Measurements from ENCODE around the gene HNRNPA3.

HNRNPA3 gene

DNA sequence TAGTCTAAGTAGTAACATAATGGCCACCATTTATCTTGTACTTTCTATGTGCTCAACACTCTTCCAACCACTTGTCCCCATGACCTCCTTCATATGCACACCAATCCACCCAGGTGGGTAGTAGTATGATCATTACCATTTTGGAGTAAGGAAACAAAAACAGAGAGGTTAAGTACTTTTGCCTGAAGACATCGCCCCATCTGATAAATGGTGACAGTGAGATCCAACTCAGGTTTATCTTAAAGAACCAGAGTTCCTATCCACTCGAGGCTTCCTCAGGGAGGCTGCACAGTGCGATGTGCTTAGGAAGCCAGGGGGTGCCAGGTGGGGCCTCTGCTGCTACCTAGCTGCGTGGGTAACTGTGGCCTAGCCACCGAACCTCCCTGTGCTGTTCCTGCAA is 37.9 kb downstream of the HNRNPA3 start (continued):
- no peak for TF ChIP-seq KLF7 (tag by site-specific recombination; IDR thresholded peaks at IDR 0.05; ENCODE audit: borderline replicate concordance)
- no peak for TF ChIP-seq SP2 (tag by site-specific recombination; IDR thresholded peaks at IDR 0.05)
- TF ChIP-seq ZNF214 (tag by site-specific recombination; IDR thresholded peaks at IDR 0.05; ENCODE audit: borderline replicate concordance): no peak
- TF ChIP-seq SCRT1 (tag by site-specific recombination; IDR thresholded peaks at IDR 0.05; ENCODE audit: borderline replicate concordance): no peak
- no peak for TF ChIP-seq BCL11B (tag by site-specific recombination; IDR thresholded peaks at IDR 0.05; ENCODE audit: low read depth)
- no peak for TF ChIP-seq ZNF664 (tag by site-specific recombination; IDR thresholded peaks at IDR 0.05)
- TF ChIP-seq, protein P1, sequence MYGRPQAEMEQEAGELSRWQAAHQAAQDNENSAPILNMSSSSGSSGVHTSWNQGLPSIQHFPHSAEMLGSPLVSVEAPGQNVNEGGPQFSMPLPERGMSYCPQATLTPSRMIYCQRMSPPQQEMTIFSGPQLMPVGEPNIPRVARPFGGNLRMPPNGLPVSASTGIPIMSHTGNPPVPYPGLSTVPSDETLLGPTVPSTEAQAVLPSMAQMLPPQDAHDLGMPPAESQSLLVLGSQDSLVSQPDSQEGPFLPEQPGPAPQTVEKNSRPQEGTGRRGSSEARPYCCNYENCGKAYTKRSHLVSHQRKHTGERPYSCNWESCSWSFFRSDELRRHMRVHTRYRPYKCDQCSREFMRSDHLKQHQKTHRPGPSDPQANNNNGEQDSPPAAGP (tag by site-specific recombination; IDR thresholded peaks at IDR 0.05): no peak
- TF ChIP-seq, protein P2, sequence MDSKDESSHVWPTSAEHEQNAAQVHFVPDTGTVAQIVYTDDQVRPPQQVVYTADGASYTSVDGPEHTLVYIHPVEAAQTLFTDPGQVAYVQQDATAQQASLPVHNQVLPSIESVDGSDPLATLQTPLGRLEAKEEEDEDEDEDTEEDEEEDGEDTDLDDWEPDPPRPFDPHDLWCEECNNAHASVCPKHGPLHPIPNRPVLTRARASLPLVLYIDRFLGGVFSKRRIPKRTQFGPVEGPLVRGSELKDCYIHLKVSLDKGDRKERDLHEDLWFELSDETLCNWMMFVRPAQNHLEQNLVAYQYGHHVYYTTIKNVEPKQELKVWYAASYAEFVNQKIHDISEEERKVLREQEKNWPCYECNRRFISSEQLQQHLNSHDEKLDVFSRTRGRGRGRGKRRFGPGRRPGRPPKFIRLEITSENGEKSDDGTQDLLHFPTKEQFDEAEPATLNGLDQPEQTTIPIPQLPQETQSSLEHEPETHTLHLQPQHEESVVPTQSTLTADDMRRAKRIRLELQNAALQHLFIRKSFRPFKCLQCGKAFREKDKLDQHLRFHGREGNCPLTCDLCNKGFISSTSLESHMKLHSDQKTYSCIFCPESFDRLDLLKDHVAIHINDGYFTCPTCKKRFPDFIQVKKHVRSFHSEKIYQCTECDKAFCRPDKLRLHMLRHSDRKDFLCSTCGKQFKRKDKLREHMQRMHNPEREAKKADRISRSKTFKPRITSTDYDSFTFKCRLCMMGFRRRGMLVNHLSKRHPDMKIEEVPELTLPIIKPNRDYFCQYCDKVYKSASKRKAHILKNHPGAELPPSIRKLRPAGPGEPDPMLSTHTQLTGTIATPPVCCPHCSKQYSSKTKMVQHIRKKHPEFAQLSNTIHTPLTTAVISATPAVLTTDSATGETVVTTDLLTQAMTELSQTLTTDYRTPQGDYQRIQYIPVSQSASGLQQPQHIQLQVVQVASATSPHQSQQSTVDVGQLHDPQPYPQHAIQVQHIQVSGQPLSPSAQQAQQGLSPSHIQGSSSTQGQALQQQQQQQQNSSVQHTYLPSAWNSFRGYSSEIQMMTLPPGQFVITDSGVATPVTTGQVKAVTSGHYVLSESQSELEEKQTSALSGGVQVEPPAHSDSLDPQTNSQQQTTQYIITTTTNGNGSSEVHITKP (tag by site-specific recombination; IDR thresholded peaks at IDR 0.05): no peak
- TF ChIP-seq, protein P3, sequence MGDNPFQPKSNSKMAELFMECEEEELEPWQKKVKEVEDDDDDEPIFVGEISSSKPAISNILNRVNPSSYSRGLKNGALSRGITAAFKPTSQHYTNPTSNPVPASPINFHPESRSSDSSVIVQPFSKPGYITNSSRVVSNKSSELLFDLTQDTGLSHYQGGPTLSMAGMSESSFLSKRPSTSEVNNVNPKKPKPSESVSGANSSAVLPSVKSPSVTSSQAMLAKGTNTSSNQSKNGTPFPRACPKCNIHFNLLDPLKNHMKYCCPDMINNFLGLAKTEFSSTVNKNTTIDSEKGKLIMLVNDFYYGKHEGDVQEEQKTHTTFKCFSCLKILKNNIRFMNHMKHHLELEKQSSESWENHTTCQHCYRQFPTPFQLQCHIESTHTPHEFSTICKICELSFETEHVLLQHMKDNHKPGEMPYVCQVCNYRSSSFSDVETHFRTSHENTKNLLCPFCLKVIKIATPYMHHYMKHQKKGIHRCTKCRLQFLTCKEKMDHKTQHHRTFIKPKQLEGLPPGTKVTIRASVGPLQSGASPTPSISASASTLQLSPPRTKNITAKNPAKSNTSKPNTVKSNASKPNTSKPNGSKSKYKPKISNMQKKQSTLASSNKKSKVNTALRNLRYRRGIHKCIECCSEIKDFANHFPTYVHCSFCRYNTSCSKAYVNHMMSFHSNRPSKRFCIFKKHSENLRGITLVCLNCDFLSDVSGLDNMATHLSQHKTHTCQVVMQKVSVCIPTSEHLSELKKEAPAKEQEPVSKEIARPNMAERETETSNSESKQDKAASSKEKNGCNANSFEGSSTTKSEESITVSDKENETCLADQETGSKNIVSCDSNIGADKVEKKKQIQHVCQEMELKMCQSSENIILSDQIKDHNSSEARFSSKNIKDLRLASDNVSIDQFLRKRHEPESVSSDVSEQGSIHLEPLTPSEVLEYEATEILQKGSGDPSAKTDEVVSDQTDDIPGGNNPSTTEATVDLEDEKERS (tag by site-specific recombination; IDR thresholded peaks at IDR 0.05): no peak

DNA sequence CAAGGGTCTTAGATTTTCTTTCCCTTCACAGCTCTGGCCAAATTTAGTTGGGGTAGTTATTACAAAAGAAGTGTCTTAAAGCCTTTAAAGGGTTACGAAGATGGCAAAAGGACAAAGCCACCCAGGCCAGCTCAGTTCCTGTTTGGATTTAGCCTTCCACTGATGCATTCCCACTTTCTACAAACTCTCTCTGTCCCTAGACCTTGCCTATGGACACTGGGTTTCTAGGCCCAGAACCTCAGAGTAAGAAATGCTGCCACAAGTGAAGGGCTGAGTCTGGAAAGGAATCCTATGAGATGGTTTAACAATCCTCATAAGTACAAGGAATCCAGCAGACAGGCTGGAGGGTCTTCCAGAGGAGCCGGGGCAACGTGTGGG is 38.6 kb downstream of the HNRNPA3 start:
- CTCF ChIA-PET: no interaction called here
- no peaks in the 10 kb centered on the region for H3K4me1 ChIP-seq (ENCODE audit: control insufficient read depth, insufficient read depth, low read length)
- POLR2A ChIA-PET: no interaction called here
- TF ChIP-seq ZNF223 (tag by site-specific recombination; IDR thresholded peaks at IDR 0.05): no peak
- no peak for TF ChIP-seq ZNF548 (tag by site-specific recombination; IDR thresholded peaks at IDR 0.05)
- TF ChIP-seq, protein P4, sequence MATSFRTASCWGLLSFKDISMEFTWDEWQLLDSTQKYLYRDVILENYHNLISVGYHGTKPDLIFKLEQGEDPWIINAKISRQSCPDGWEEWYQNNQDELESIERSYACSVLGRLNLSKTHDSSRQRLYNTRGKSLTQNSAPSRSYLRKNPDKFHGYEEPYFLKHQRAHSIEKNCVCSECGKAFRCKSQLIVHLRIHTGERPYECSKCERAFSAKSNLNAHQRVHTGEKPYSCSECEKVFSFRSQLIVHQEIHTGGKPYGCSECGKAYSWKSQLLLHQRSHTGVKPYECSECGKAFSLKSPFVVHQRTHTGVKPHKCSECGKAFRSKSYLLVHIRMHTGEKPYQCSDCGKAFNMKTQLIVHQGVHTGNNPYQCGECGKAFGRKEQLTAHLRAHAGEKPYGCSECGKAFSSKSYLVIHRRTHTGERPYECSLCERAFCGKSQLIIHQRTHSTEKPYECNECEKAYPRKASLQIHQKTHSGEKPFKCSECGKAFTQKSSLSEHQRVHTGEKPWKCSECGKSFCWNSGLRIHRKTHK (tag by site-specific recombination; IDR thresholded peaks at IDR 0.05): no peak
- TF ChIP-seq, protein P5, sequence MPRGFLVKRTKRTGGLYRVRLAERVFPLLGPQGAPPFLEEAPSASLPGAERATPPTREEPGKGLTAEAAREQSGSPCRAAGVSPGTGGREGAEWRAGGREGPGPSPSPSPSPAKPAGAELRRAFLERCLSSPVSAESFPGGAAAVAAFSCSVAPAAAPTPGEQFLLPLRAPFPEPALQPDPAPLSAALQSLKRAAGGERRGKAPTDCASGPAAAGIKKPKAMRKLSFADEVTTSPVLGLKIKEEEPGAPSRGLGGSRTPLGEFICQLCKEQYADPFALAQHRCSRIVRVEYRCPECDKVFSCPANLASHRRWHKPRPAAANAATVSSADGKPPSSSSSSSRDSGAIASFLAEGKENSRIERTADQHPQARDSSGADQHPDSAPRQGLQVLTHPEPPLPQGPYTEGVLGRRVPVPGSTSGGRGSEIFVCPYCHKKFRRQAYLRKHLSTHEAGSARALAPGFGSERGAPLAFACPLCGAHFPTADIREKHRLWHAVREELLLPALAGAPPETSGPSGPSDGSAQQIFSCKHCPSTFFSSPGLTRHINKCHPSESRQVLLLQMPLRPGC (tag by site-specific recombination; IDR thresholded peaks at IDR 0.05): no peak
- TF ChIP-seq, protein P6, sequence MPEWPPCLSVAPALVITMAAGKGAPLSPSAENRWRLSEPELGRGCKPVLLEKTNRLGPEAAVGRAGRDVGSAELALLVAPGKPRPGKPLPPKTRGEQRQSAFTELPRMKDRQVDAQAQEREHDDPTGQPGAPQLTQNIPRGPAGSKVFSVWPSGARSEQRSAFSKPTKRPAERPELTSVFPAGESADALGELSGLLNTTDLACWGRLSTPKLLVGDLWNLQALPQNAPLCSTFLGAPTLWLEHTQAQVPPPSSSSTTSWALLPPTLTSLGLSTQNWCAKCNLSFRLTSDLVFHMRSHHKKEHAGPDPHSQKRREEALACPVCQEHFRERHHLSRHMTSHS (tag by site-specific recombination; IDR thresholded peaks at IDR 0.05): no peak
- no peak for TF ChIP-seq KLF10 (tag by site-specific recombination; IDR thresholded peaks at IDR 0.05)
- TF ChIP-seq, protein P7, sequence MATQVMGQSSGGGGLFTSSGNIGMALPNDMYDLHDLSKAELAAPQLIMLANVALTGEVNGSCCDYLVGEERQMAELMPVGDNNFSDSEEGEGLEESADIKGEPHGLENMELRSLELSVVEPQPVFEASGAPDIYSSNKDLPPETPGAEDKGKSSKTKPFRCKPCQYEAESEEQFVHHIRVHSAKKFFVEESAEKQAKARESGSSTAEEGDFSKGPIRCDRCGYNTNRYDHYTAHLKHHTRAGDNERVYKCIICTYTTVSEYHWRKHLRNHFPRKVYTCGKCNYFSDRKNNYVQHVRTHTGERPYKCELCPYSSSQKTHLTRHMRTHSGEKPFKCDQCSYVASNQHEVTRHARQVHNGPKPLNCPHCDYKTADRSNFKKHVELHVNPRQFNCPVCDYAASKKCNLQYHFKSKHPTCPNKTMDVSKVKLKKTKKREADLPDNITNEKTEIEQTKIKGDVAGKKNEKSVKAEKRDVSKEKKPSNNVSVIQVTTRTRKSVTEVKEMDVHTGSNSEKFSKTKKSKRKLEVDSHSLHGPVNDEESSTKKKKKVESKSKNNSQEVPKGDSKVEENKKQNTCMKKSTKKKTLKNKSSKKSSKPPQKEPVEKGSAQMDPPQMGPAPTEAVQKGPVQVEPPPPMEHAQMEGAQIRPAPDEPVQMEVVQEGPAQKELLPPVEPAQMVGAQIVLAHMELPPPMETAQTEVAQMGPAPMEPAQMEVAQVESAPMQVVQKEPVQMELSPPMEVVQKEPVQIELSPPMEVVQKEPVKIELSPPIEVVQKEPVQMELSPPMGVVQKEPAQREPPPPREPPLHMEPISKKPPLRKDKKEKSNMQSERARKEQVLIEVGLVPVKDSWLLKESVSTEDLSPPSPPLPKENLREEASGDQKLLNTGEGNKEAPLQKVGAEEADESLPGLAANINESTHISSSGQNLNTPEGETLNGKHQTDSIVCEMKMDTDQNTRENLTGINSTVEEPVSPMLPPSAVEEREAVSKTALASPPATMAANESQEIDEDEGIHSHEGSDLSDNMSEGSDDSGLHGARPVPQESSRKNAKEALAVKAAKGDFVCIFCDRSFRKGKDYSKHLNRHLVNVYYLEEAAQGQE (tag by site-specific recombination; IDR thresholded peaks at IDR 0.05): no peak
- no peak for TF ChIP-seq ZNF707 (tag by site-specific recombination; IDR thresholded peaks at IDR 0.05)
- no peak for TF ChIP-seq ZNF561 (tag by site-specific recombination; IDR thresholded peaks at IDR 0.05; ENCODE audit: borderline replicate concordance)
- TF ChIP-seq ZNF354C (tag by site-specific recombination; IDR thresholded peaks at IDR 0.05; ENCODE audit: borderline replicate concordance, low read depth): no peak
- no peak for TF ChIP-seq ZNF501 (tag by site-specific recombination; IDR thresholded peaks at IDR 0.05)
- no peak for TF ChIP-seq ZNF510 (tag by site-specific recombination; IDR thresholded peaks at IDR 0.05; ENCODE audit: insufficient replicate concordance)

More for the DNA sequence above, 38.6 kb downstream of the HNRNPA3 start:
- Histone ChIP-seq H3K4me3 (ENCODE audit: low read depth, low read length) (no peak overlapping the region), H3K9me3 (ENCODE audit: control insufficient read depth, insufficient read depth, low read depth, low read length) (no peaks in the 10 kb centered on the region), H3K36me3 (ENCODE audit: control insufficient read depth in 2 of 2, insufficient read depth in 1 of 2, low read length in 2 of 2) (no peaks in the 10 kb centered on the region; a peak in 1 of 3 replicates), H3K27ac (ENCODE audit: extremely low read depth, low read depth, low read length) (no peak overlapping the region)
